HepG2 (cell line): ENCODE results near the gene SPSB2. TPM values are rescaled to one million over a fixed set of nuclear protein-coding genes. Genes with fewer than 3 reads are reported as not detected.

Experiments used
- ATAC-seq: fragments of 200-7000 bp; cut with Tn5 transposase; 3 replicates; pipeline ENCODE4 v1.9.1; 2020; ENCODE audit warnings: mild to moderate bottlenecking, moderate library complexity
- BruUV-seq: library from RNA; stranded (reverse); fragments of 400-500 nt; replicated peaks from 2 replicates; lab custom pipeline; 2021; lab: Mats Ljungman, UMichigan
- CTCF ChIA-PET: fragments of 300-600 bp; formaldehyde crosslinking; extraction: SDS; loops from one replicate; lab custom pipeline; 2021; ENCODE audit warnings: low total read pairs, inconsistent platforms, low intra/inter-chr PET ratio; lab: Yijun Ruan, JAX
- POLR2A ChIA-PET: fragments of 350-600 bp; sonication (Branson Sonifier 250); formaldehyde crosslinking; loops from one replicate; lab custom pipeline; 2020; ENCODE audit warnings: antibody characterized with exemption, inconsistent platforms; lab: Yijun Ruan, JAX
- DNase-seq: peaks from one replicate; pipeline ENCODE4 v3.0.0-alpha.2; 2015; ENCODE audit warnings: low spot score
- FAIRE-seq: peaks from 3 replicates; lab custom pipeline; 2011; peaks lifted over from hg19 to GRCh38; lab: Jason Lieb, UNC
- H2AFZ ChIP-seq: one replicate; pipeline ENCODE4 v1.6.1; 2011; ENCODE audit warnings: low read length, inconsistent platforms
- H3K27ac ChIP-seq: fragments of 300-600 bp; 3 replicates; pipeline ENCODE4 v1.8.0; 2011; ENCODE audit warnings: mixed run types, mild to moderate bottlenecking, mixed read lengths, low read length, inconsistent platforms; ENCODE audit not compliant: insufficient read depth; ENCODE audit errors: extremely low read length
- H3K27me3 ChIP-seq, 2 experiments: fragments of 200-600 bp in 1 of 2; 2 replicates in 1 of 2; 3 replicates in 1 of 2; pipeline versions ENCODE4 v1.6.0 to v1.8.0; 2011; ENCODE audit warnings: low read length in 2 of 2, mild to moderate bottlenecking in 2 of 2, moderate library complexity in 2 of 2, inconsistent platforms in 1 of 2; ENCODE audit not compliant: insufficient read depth in 2 of 2, control insufficient read depth in 1 of 2
- H3K36me3 ChIP-seq, 2 experiments: fragments of 200-600 bp in 1 of 2; replicated peaks in 1 of 2; 2 replicates in 1 of 2; 3 replicates in 1 of 2; pipeline versions ENCODE4 v1.5.1 to v1.8.0; 2011; ENCODE audit warnings: low read length in 2 of 2, inconsistent platforms in 1 of 2; ENCODE audit not compliant: insufficient read depth in 2 of 2, control insufficient read depth in 1 of 2
- H3K4me1 ChIP-seq: 2 replicates; pipeline ENCODE4 v1.5.1; 2012; ENCODE audit warnings: low read length, inconsistent platforms; ENCODE audit not compliant: insufficient read depth
- H3K4me2 ChIP-seq: 2 replicates; pipeline ENCODE4 v1.6.0; 2011; ENCODE audit warnings: low read depth, low read length, inconsistent platforms
- H3K4me3 ChIP-seq, 3 experiments: fragments of 200-600 bp in 1 of 3; sonication (generic), shearing (Covaris generic) in 1 of 3; replicated peaks in 1 of 3; 2 replicates each; pipeline ENCODE4 v1.5.1; 2011 to 2016; ENCODE audit warnings: low read length in 3 of 3, inconsistent platforms in 2 of 3, low read depth in 2 of 3, mild to moderate bottlenecking in 2 of 3, control low read depth in 1 of 3, mixed read lengths in 1 of 3; ENCODE audit not compliant: insufficient read depth in 1 of 3
- H3K79me2 ChIP-seq: one replicate; pipeline ENCODE4 v1.6.1; 2011; ENCODE audit warnings: low read length, inconsistent platforms; ENCODE audit not compliant: insufficient read depth
- H3K9ac ChIP-seq: 2 replicates; pipeline ENCODE4 v1.6.0; 2011; ENCODE audit warnings: mild to moderate bottlenecking, low read depth, low read length, inconsistent platforms; ENCODE audit not compliant: insufficient read depth
- H3K9me3 ChIP-seq: 2 replicates; pipeline ENCODE4 v1.5.1; 2012; ENCODE audit warnings: mild to moderate bottlenecking, low read length
- H4K20me1 ChIP-seq: 2 replicates; pipeline ENCODE4 v1.6.0; 2011; ENCODE audit warnings: inconsistent platforms, mild to moderate bottlenecking, low read length, moderate library complexity; ENCODE audit not compliant: insufficient read depth
- ATM ChIP-seq: fragments of 450-650 bp; IDR thresholded peaks from 2 replicates; pipeline ENCODE4 v1.7.1; 2017; ENCODE audit warnings: mild to moderate bottlenecking, borderline replicate concordance
- FOSL2 ChIP-seq: sonication (generic); formaldehyde crosslinking; IDR thresholded peaks from 2 replicates; pipeline ENCODE4 v1.4.0; 2020; ENCODE audit warnings: missing genetic modification reagents
- HCFC1 ChIP-seq: fragments of 150-350 bp; IDR thresholded peaks from 2 replicates; pipeline ENCODE4 v1.6.1; 2014; ENCODE audit warnings: low read depth, low read length
- KLF12 ChIP-seq: sonication (generic); formaldehyde crosslinking; IDR thresholded peaks from 2 replicates; pipeline ENCODE4 v1.4.0; 2020; ENCODE audit warnings: missing genetic modification reagents, borderline replicate concordance
- MED1 ChIP-seq: sonication (generic); formaldehyde crosslinking; IDR thresholded peaks from 2 replicates; pipeline ENCODE4 v1.4.0; 2020; ENCODE audit warnings: missing genetic modification reagents
- NBN ChIP-seq: fragments of 450-650 bp; conservative IDR thresholded peaks from 2 replicates; pipeline ENCODE4 v1.6.1; 2017
- RBFOX2 ChIP-seq: fragments of 200-400 bp; formaldehyde crosslinking; IDR thresholded peaks from 2 replicates; pipeline ENCODE4 v1.6.1; 2017; ENCODE audit warnings: low read depth, mild to moderate bottlenecking, low read length
- RBM22 ChIP-seq: fragments of 200-400 bp; formaldehyde crosslinking; optimal IDR thresholded peaks from 2 replicates; pipeline ENCODE3; 2017; ENCODE audit warnings: mild to moderate bottlenecking, low read length, moderate library complexity
- RFX1 ChIP-seq: fragments of 450-650 bp; IDR thresholded peaks from 2 replicates; pipeline ENCODE4 v1.6.1; 2017
- SETDB1 ChIP-seq: sonication (generic); formaldehyde crosslinking; IDR thresholded peaks from 2 replicates; pipeline ENCODE4 v1.5.1; 2020; ENCODE audit warnings: missing genetic modification reagents, mild to moderate bottlenecking, borderline replicate concordance
- SMYD3 ChIP-seq: sonication (generic); formaldehyde crosslinking; IDR thresholded peaks from 2 replicates; pipeline ENCODE4 v1.8.1; 2023; ENCODE audit warnings: mild to moderate bottlenecking, missing genetic modification reagents
- ZNF136 ChIP-seq: sonication (generic); formaldehyde crosslinking; IDR thresholded peaks from 2 replicates; pipeline ENCODE4 v1.8.1; 2022; ENCODE audit warnings: low read depth, mild to moderate bottlenecking, moderate library complexity, missing genetic modification reagents
- ZNF441 ChIP-seq: sonication (generic); formaldehyde crosslinking; IDR thresholded peaks from 2 replicates; pipeline ENCODE4 v1.7.0; 2021; ENCODE audit warnings: missing genetic modification reagents, borderline replicate concordance
- ZNF678 ChIP-seq: sonication (generic); formaldehyde crosslinking; IDR thresholded peaks from 2 replicates; pipeline ENCODE4 v1.4.0; 2020; ENCODE audit warnings: mild to moderate bottlenecking, missing genetic modification reagents
- ZNF773 ChIP-seq: sonication (generic); formaldehyde crosslinking; IDR thresholded peaks from 2 replicates; pipeline ENCODE4 v1.4.0; 2020; ENCODE audit warnings: missing genetic modification reagents, borderline replicate concordance
- ZNF790 ChIP-seq: sonication (generic); formaldehyde crosslinking; IDR thresholded peaks from 2 replicates; pipeline ENCODE4 v1.8.0; 2022; ENCODE audit warnings: missing genetic modification reagents, mild to moderate bottlenecking, borderline replicate concordance
- WGBS: methylation state at CpG from one replicate; pipeline ENCODE4 v1.1.6; 2017; ENCODE audit warnings: low lambda C conversion rate; 5-methylcytosine and 5-hydroxymethylcytosine counted together
- in situ Hi-C: cut with HindIII; loops from 2 replicates; pipeline ENCODE4 v1.10.0; 2017; ENCODE audit warnings: low pct_unique_long_range_greater_than_20kb; ENCODE audit not compliant: extremely low pct_ligation_motif_present
- intact Hi-C: fragments of 100-400 bp; cut with micrococcal nuclease; formaldehyde crosslinking; loops from one replicate; pipeline ENCODE4 v1.10.0; 2022; ENCODE audit not compliant: unreplicated experiment
- polyA plus RNA-seq, 8 experiments: library from polyadenylated mRNA; depleted of rRNA in 3 of 8; stranded (reverse) in 7 of 8; unstranded in 1 of 8; fragments of >200 nt; fragmentation: Illumina TruSeq in 4 of 8; extraction: Trizol in 4 of 8; gene quantifications; 2 replicates each; pipeline versions ENCODE4 v1.2.1 to v1.2.3, GENCODE V29; 2011 to 2016; ENCODE audit warnings: low read depth in 4 of 8, missing spikeins in 1 of 8, mixed read lengths in 1 of 8; ENCODE audit not compliant: insufficient read depth in 1 of 8
- total RNA-seq, 5 experiments: library from RNA; depleted of rRNA; stranded (reverse); fragments of >200 nt; fragmentation: Illumina TruSeq; extraction: Trizol; gene quantifications; 2 replicates each; pipeline ENCODE4 v1.2.3, GENCODE V29; 2016; ENCODE audit warnings: low read depth in 1 of 5
- TF ChIP-seq, protein P1 (sequence below): sonication (generic); formaldehyde crosslinking; IDR thresholded peaks from 2 replicates; pipeline ENCODE4 v1.5.0; 2020; ENCODE audit warnings: missing genetic modification reagents

Gene SPSB2
- total and polyA plus RNA-seq, 2 of the 13 experiments (the other 11 are each of a cell fraction or from before 2014, with no cell fraction given) = 2.0 to 6.2 TPM

DNA sequence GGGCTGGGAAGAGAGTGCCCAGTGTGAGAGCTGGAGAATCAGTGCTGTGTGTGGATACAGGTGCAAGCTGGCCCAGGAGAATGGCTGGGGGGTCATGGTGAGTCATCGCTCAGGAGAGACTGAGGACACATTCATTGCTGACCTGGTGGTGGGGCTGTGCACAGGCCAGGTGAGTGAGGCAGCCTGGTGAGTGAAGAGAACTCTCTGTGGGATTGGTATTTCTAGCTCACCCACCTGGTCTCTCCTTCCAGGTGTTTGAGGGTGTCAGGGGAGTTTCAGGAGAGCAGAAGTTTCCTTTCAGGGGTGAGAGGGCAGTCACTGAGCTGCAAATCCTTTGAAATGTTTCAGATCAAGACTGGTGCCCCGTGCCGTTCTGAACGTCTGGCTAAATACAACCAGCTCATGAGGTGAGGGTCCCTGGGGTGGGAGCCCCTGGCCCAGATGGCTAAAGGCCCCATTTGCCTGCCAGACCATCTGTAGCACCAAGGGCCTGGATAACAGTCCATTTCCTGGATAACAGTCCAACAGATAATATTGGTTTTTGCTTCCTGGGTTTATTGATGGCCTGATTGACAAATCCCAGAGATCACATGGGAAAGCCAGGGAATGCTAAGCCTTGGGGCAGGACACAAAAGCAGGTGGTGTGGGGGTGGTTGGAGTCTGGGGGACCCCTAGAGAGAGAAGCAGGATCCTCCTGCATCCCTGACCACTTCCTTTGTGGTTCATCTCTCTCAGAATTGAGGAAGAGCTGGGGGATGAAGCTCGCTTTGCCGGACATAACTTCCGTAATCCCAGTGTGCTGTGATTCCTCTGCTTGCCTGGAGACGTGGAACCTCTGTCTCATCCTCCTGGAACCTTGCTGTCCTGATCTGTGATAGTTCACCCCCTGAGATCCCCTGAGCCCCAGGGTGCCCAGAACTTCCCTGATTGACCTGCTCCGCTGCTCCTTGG is 49.2 kb upstream of the SPSB2 start:
- ChIA-PET CTCF (no interaction called here), POLR2A (interaction anchor here (0.8 kb wide), 1 partner anchor 49 kb away, joined by 3 read pairs; the partner anchor contains the start of gene SPSB2)
- H3K4me1 ChIP-seq = peaks cover 34% of the 10 kb centered on the region
- BruUV-seq = no TSS peak
- in situ Hi-C loops (no loop called here), intact Hi-C loops (no loop called here)
- H3K36me3 ChIP-seq = peaks cover 3 to 26% of the 10 kb centered on the region in 2 experiments; a peak in 3 of 5 replicates
- H3K9ac ChIP-seq = no peak overlapping the region
- H3K79me2 ChIP-seq = no peaks in the 10 kb centered on the region
- H2AFZ ChIP-seq = no peak overlapping the region
- no peak overlapping the region for H3K4me2 ChIP-seq
- TF ChIP-seq ATM (no peak), FOSL2 (peak; percentile 62), ZNF441 (CRISPR knock-in tag) (no peak), SMYD3 (CRISPR knock-in tag) (no peak)
- 95% methylated on average over 5 of the region's 9 CpGs for WGBS
- no peak for DNase-seq
- H4K20me1 ChIP-seq = no peaks in the 10 kb centered on the region
- no peak for ATAC-seq
- no peaks in the 10 kb centered on the region for H3K9me3 ChIP-seq
- no peak overlapping the region for H3K4me3 ChIP-seq
- FAIRE-seq = no peak
- no peaks in the 10 kb centered on the region for H3K27me3 ChIP-seq
- H3K27ac ChIP-seq = no peak overlapping the region

DNA sequence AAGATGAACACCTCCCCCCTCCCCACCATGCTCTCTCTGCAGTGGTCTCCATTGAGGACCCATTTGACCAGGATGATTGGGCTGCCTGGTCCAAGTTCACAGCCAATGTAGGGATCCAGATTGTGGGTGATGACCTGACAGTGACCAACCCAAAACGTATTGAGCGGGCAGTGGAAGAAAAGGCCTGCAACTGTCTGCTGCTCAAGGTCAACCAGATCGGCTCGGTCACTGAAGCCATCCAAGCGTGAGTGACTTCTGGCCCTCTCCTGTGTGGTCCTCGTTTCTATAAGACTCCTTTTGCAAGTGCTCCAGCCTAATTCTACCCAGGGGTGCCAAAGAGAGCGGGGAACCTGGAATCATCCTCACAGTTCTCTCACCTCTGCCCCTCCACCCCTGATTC is 48.4 kb upstream of the SPSB2 start:
- Histone ChIP-seq H3K27me3 (no peaks in the 10 kb centered on the region), H3K79me2 (peaks cover 2% of the 10 kb centered on the region), H3K4me2 (no peak overlapping the region), H3K9ac (no peak overlapping the region), H3K27ac (no peak overlapping the region), H2AFZ (no peak overlapping the region), H3K9me3 (no peaks in the 10 kb centered on the region), H3K4me3 (no peak overlapping the region), H3K36me3 (peaks cover 5 to 33% of the 10 kb centered on the region in 2 experiments; a peak in 3 of 5 replicates), H3K4me1 (peaks cover 30% of the 10 kb centered on the region), H4K20me1 (no peaks in the 10 kb centered on the region)
- ChIA-PET POLR2A (no interaction called here), CTCF (no interaction called here)
- DNase-seq (no peak), ATAC-seq (no peak), FAIRE-seq (no peak)
- 93% methylated on average over 7 of the region's 7 CpGs for WGBS
- no TSS peak for BruUV-seq
- in situ Hi-C loops = no loop called here
- intact Hi-C loops = no loop called here
- TF ChIP-seq RFX1 (no peak), SETDB1 (CRISPR knock-in tag) (no peak), ZNF678 (no peak), ZNF136 (no peak), KLF12 (CRISPR knock-in tag) (no peak), NBN (no peak), ZNF773 (CRISPR knock-in tag) (no peak), ZNF790 (no peak), RBM22 (peak; percentile 77), HCFC1 (no peak), MED1 (CRISPR knock-in tag) (no peak), RBFOX2 (0 out of 2 replicates have a peak, but pooled peaks have one; percentile 26)
- TF ChIP-seq, protein P1, sequence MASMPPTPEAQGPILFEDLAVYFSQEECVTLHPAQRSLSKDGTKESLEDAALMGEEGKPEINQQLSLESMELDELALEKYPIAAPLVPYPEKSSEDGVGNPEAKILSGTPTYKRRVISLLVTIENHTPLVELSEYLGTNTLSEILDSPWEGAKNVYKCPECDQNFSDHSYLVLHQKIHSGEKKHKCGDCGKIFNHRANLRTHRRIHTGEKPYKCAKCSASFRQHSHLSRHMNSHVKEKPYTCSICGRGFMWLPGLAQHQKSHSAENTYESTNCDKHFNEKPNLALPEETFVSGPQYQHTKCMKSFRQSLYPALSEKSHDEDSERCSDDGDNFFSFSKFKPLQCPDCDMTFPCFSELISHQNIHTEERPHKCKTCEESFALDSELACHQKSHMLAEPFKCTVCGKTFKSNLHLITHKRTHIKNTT (CRISPR knock-in tag) = no peak
